ENCODE results near the gene DEFB132.
A peak's percentile ranks its signal among the peaks of the same experiment; 100 is the strongest.

The DEFB132 gene

DNA sequence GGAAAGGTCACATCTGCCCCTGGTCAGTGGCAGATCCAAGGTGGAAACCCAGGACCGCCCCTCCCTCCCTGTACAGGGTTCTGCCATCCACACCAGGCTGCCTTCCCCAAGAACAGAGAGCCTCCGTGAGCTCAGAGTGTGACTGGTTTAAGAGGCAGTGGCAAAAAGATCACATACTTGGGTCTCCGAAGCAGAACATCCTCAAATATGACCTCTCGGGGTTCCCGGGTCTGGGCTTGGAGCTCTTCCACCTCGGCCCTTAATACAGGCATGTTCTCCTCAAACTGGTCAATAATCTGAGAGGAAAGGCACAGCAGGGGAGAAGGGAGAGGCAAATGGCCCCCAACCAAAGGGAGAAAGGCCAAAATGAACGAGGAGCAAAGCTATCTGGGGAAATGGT lies 18.3 kb downstream of the DEFB132 start:
- no peak for DNase-seq
- no peak overlapping the region for H3K4me2 ChIP-seq (ENCODE audit: low read length)
- H3K4me1 ChIP-seq (ENCODE audit: control insufficient read depth, low read depth, low read length), result no peaks in the 10 kb centered on the region
- no peak overlapping the region for H3K23ac ChIP-seq (ENCODE audit: low read length)
- H3K56ac ChIP-seq (ENCODE audit: low read length), result no peak overlapping the region
- no peak overlapping the region for H3K4me3 ChIP-seq (ENCODE audit: low read length)
- H3K79me1 ChIP-seq (ENCODE audit: low read length), result no peaks in the 10 kb centered on the region
- H3K18ac ChIP-seq (ENCODE audit: low read length), result no peak overlapping the region
- H2AK5ac ChIP-seq (ENCODE audit: low read length), result no peak overlapping the region
- H3K79me2 ChIP-seq (ENCODE audit: control insufficient read depth, insufficient read depth, low read length), result no peaks in the 10 kb centered on the region
- no peak overlapping the region for H2BK120ac ChIP-seq (ENCODE audit: low read depth, low read length)
- H3K27me3 ChIP-seq (ENCODE audit: insufficient read depth, low read length, poor library complexity), result no peaks in the 10 kb centered on the region
- no peak overlapping the region for H3K9ac ChIP-seq (ENCODE audit: low read length)
- no peak overlapping the region for H2BK5ac ChIP-seq (ENCODE audit: low read length)
- no peak overlapping the region for H4K8ac ChIP-seq (ENCODE audit: low read depth, low read length)
- no CpG with 5 or more reads among the region's 7 CpGs for WGBS (ENCODE audit: extremely low coverage, insufficient coverage, low lambda C conversion rate)
- no peak overlapping the region for H3K27ac ChIP-seq (ENCODE audit: low read depth, low read length)
- no peak overlapping the region for H4K5ac ChIP-seq (ENCODE audit: low read length)
- no peaks in the 10 kb centered on the region for H3K36me3 ChIP-seq (ENCODE audit: control insufficient read depth, insufficient read depth, low read length)
- H3K4ac ChIP-seq (ENCODE audit: low read depth, low read length), result no peak overlapping the region
- no peak overlapping the region for H2BK15ac ChIP-seq (replicated peaks; ENCODE audit: low read depth)

- Histone ChIP-seq H3K56ac (ENCODE audit: low read length) (no peak overlapping the region), H2AK5ac (ENCODE audit: low read length) (no peak overlapping the region), H3K27ac (ENCODE audit: low read depth, low read length) (no peak overlapping the region), H3K27me3 (ENCODE audit: insufficient read depth, low read length, poor library complexity) (no peaks in the 10 kb centered on the region), H3K79me1 (ENCODE audit: low read length) (no peaks in the 10 kb centered on the region), H3K4ac (ENCODE audit: low read depth, low read length) (no peak overlapping the region), H3K4me3 (ENCODE audit: low read length) (no peak overlapping the region), H4K5ac (ENCODE audit: low read length) (no peak overlapping the region), H3K9ac (ENCODE audit: low read length) (no peak overlapping the region), H2BK5ac (ENCODE audit: low read length) (no peak overlapping the region), H3K18ac (ENCODE audit: low read length) (no peak overlapping the region), H3K4me1 (ENCODE audit: control insufficient read depth, low read depth, low read length) (no peaks in the 10 kb centered on the region), H3K4me2 (ENCODE audit: low read length) (no peak overlapping the region), H4K8ac (ENCODE audit: low read depth, low read length) (no peak overlapping the region), H2BK15ac (replicated peaks; ENCODE audit: low read depth) (no peak overlapping the region), H2BK120ac (ENCODE audit: low read depth, low read length) (no peak overlapping the region), H3K23ac (ENCODE audit: low read length) (no peak overlapping the region), H3K36me3 (ENCODE audit: control insufficient read depth, insufficient read depth, low read length) (no peaks in the 10 kb centered on the region), H3K79me2 (ENCODE audit: control insufficient read depth, insufficient read depth, low read length) (no peaks in the 10 kb centered on the region)
- no CpG with 5 or more reads among the region's 12 CpGs for WGBS (ENCODE audit: extremely low coverage, insufficient coverage, low lambda C conversion rate)
- no peak for DNase-seq
These were observed 19.3 kb downstream of the DEFB132 start for GRCh38 chr20:276620-277495.

GRCh38 chr20:277496-277781 lies 19.9 kb downstream of the DEFB132 start:
- Histone ChIP-seq H4K5ac (ENCODE audit: low read length) (no peak overlapping the region), H3K27ac (ENCODE audit: low read depth, low read length) (no peak overlapping the region), H3K56ac (ENCODE audit: low read length) (no peak overlapping the region), H4K8ac (ENCODE audit: low read depth, low read length) (no peak overlapping the region), H3K4me2 (ENCODE audit: low read length) (no peak overlapping the region), H3K23ac (ENCODE audit: low read length) (no peak overlapping the region), H3K4me3 (ENCODE audit: low read length) (no peak overlapping the region), H2BK5ac (ENCODE audit: low read length) (no peak overlapping the region), H3K9ac (ENCODE audit: low read length) (no peak overlapping the region), H3K4ac (ENCODE audit: low read depth, low read length) (no peak overlapping the region), H3K27me3 (ENCODE audit: insufficient read depth, low read length, poor library complexity) (no peaks in the 10 kb centered on the region), H3K79me2 (ENCODE audit: control insufficient read depth, insufficient read depth, low read length) (no peaks in the 10 kb centered on the region), H2BK120ac (ENCODE audit: low read depth, low read length) (no peak overlapping the region), H2BK15ac (replicated peaks; ENCODE audit: low read depth) (no peak overlapping the region), H2AK5ac (ENCODE audit: low read length) (no peak overlapping the region), H3K36me3 (ENCODE audit: control insufficient read depth, insufficient read depth, low read length) (no peaks in the 10 kb centered on the region), H3K79me1 (ENCODE audit: low read length) (no peaks in the 10 kb centered on the region), H3K18ac (ENCODE audit: low read length) (no peak overlapping the region), H3K4me1 (ENCODE audit: control insufficient read depth, low read depth, low read length) (no peaks in the 10 kb centered on the region)
- no peak for DNase-seq
- WGBS (ENCODE audit: extremely low coverage, insufficient coverage, low lambda C conversion rate), result no CpG with 5 or more reads among the region's 3 CpGs

DNA sequence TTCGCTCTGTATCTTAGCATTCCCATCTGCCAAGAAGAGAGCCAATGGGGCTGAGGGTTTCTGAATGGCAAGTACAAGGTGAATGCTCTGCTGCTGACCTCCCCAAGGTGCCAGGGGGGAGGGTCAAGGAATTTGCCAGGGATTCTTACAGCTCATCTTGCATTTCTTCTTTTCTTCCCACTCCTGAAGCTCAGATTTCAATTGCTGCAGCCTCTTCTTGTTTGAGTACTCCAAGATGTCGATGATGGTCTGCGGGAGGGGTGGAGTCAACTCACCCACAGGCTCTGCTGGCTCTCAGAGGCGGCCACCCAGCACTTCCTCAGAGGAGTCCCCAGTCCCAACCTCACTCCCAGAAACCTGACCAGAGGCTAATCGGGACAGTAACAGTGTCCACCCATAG lies 20.7 kb downstream of the DEFB132 start:
- H3K27me3 ChIP-seq (ENCODE audit: insufficient read depth, low read length, poor library complexity), result no peaks in the 10 kb centered on the region
- no peak for DNase-seq
- H3K4me2 ChIP-seq (ENCODE audit: low read length), result peak overlapping the region; percentile 16

GRCh38 chr20:278607-279571 lies 21.4 kb downstream of the DEFB132 start:
- peak; percentile 77 for DNase-seq
- Histone ChIP-seq H3K36me3 (ENCODE audit: control insufficient read depth, insufficient read depth, low read length) (no peaks in the 10 kb centered on the region), H2BK15ac (replicated peaks; ENCODE audit: low read depth) (no peak overlapping the region)

More for the DNA sequence above, 20.7 kb downstream of the DEFB132 start:
- H3K9ac ChIP-seq (ENCODE audit: low read length), result peak overlapping the region; percentile 38
- no peak overlapping the region for H4K8ac ChIP-seq (ENCODE audit: low read depth, low read length)
- H3K79me1 ChIP-seq (ENCODE audit: low read length), result no peaks in the 10 kb centered on the region
- no peaks in the 10 kb centered on the region for H3K4me1 ChIP-seq (ENCODE audit: control insufficient read depth, low read depth, low read length)
- H3K27ac ChIP-seq (ENCODE audit: low read depth, low read length), result no peak overlapping the region
- WGBS (ENCODE audit: extremely low coverage, insufficient coverage, low lambda C conversion rate), result no CpG with 5 or more reads among the region's 5 CpGs
- no peak overlapping the region for H3K4me3 ChIP-seq (ENCODE audit: low read length)
- H2BK5ac ChIP-seq (ENCODE audit: low read length), result no peak overlapping the region
- no peaks in the 10 kb centered on the region for H3K79me2 ChIP-seq (ENCODE audit: control insufficient read depth, insufficient read depth, low read length)
- no peak overlapping the region for H3K56ac ChIP-seq (ENCODE audit: low read length)
- no peak overlapping the region for H2AK5ac ChIP-seq (ENCODE audit: low read length)
- no peak overlapping the region for H3K18ac ChIP-seq (ENCODE audit: low read length)
- no peak overlapping the region for H3K23ac ChIP-seq (ENCODE audit: low read length)
- H4K5ac ChIP-seq (ENCODE audit: low read length), result no peak overlapping the region
- H2BK15ac ChIP-seq (replicated peaks; ENCODE audit: low read depth), result no peak overlapping the region
- no peak overlapping the region for H2BK120ac ChIP-seq (ENCODE audit: low read depth, low read length)
- H3K4ac ChIP-seq (ENCODE audit: low read depth, low read length), result no peak overlapping the region
- H3K36me3 ChIP-seq (ENCODE audit: control insufficient read depth, insufficient read depth, low read length), result no peaks in the 10 kb centered on the region

More at GRCh38 chr20:278607-279571, 21.4 kb downstream of the DEFB132 start:
- no CpG with 5 or more reads among the region's 88 CpGs for WGBS (ENCODE audit: extremely low coverage, insufficient coverage, low lambda C conversion rate)
- H3K18ac ChIP-seq (ENCODE audit: low read length), result no peak overlapping the region
- no peak overlapping the region for H3K23ac ChIP-seq (ENCODE audit: low read length)
- no peak overlapping the region for H3K4me3 ChIP-seq (ENCODE audit: low read length)
- no peak overlapping the region for H2AK5ac ChIP-seq (ENCODE audit: low read length)
- H3K27ac ChIP-seq (ENCODE audit: low read depth, low read length), result no peak overlapping the region
- H3K9ac ChIP-seq (ENCODE audit: low read length), result peak overlapping the region; percentile 59
- no peak overlapping the region for H2BK5ac ChIP-seq (ENCODE audit: low read length)
- no peaks in the 10 kb centered on the region for H3K79me1 ChIP-seq (ENCODE audit: low read length)
- H3K27me3 ChIP-seq (ENCODE audit: insufficient read depth, low read length, poor library complexity), result no peaks in the 10 kb centered on the region
- no peaks in the 10 kb centered on the region for H3K4me1 ChIP-seq (ENCODE audit: control insufficient read depth, low read depth, low read length)
- H4K5ac ChIP-seq (ENCODE audit: low read length), result no peak overlapping the region
- H3K4ac ChIP-seq (ENCODE audit: low read depth, low read length), result no peak overlapping the region
- peak overlapping the region; percentile 79 for H3K56ac ChIP-seq (ENCODE audit: low read length)
- H3K79me2 ChIP-seq (ENCODE audit: control insufficient read depth, insufficient read depth, low read length), result no peaks in the 10 kb centered on the region
- no peak overlapping the region for H4K8ac ChIP-seq (ENCODE audit: low read depth, low read length)
- no peak overlapping the region for H2BK120ac ChIP-seq (ENCODE audit: low read depth, low read length)
- peak overlapping the region; percentile 56 for H3K4me2 ChIP-seq (ENCODE audit: low read length)
